Adipocyte (in vitro differentiated cells): ENCODE results near the gene RHOT1.
"Not testable (repeated sequence)": the region's sequence is repeated elsewhere in the genome, so short reads cannot be mapped to it uniquely, and the experiment has no call there.

ENCODE experiments used
- DNase-seq: peaks from one replicate; pipeline ENCODE4 v3.0.0-alpha.2; 2015; ENCODE audit warnings: low read depth
- H3K27me3 ChIP-seq: replicated peaks from 2 replicates; pipeline ENCODE4 v1.7.0; 2013; ENCODE audit warnings: mild to moderate bottlenecking, low read length, moderate library complexity; ENCODE audit not compliant: control insufficient read depth, insufficient read depth
- H3K36me3 ChIP-seq: 2 replicates; pipeline ENCODE4 v1.7.0; 2013; ENCODE audit warnings: low read length, mild to moderate bottlenecking, moderate library complexity; ENCODE audit not compliant: control insufficient read depth, insufficient read depth, severe bottlenecking
- H3K4me1 ChIP-seq: 2 replicates; pipeline ENCODE4 v1.7.0; 2013; ENCODE audit warnings: mild to moderate bottlenecking, low read length, moderate library complexity; ENCODE audit not compliant: control insufficient read depth, insufficient read depth
- H3K4me3 ChIP-seq: 2 replicates; pipeline ENCODE4 v1.7.0; 2013; ENCODE audit warnings: mild to moderate bottlenecking, low read length, moderate library complexity
- H3K9ac ChIP-seq: 2 replicates; pipeline ENCODE4 v1.7.0; 2013; ENCODE audit warnings: mild to moderate bottlenecking, low read length, moderate library complexity
- H3K9me3 ChIP-seq: 2 replicates; pipeline ENCODE4 v1.7.0; 2013; ENCODE audit warnings: mild to moderate bottlenecking, low read length, moderate library complexity; ENCODE audit not compliant: control insufficient read depth

The RHOT1 gene

GRCh38 chr17:32263515-32263914, 121.2 kb downstream of the RHOT1 start:
- peaks cover 12% of the 10 kb centered on the region for H3K4me1 ChIP-seq
- not testable (repeated sequence) for H3K36me3 ChIP-seq, H3K9ac ChIP-seq, H3K9me3 ChIP-seq, DNase-seq, H3K4me3 ChIP-seq
- peaks cover 58% of the 10 kb centered on the region for H3K27me3 ChIP-seq

GRCh38 chr17:32264140-32264799, 122.0 kb downstream of the RHOT1 start:
- no peaks in the 10 kb centered on the region for H3K36me3 ChIP-seq
- DNase-seq, result peak; percentile 31
- H3K9ac ChIP-seq, result no peak overlapping the region
- H3K4me1 ChIP-seq, result peaks cover 11% of the 10 kb centered on the region
- no peak overlapping the region for H3K4me3 ChIP-seq
- H3K27me3 ChIP-seq, result peaks cover 61% of the 10 kb centered on the region
- no peaks in the 10 kb centered on the region for H3K9me3 ChIP-seq

- Histone ChIP-seq H3K9me3 (no peaks in the 10 kb centered on the region), H3K36me3 (no peaks in the 10 kb centered on the region), H3K9ac (no peak overlapping the region), H3K27me3 (peaks cover 66% of the 10 kb centered on the region), H3K4me3 (no peak overlapping the region), H3K4me1 (peaks cover 6% of the 10 kb centered on the region)
- peak; percentile 8 for DNase-seq
Measured at GRCh38 chr17:32264823-32265191, 122.5 kb downstream of the RHOT1 start.

GRCh38 chr17:32265192-32265923, 123.1 kb downstream of the RHOT1 start, which contains the start of gene RHBDL3:
RHBDL3 (plus strand) TSS chr17:32265832; CDS start chr17:32266190, 358 bp downstream.
- H3K36me3 ChIP-seq, result no peaks in the 10 kb centered on the region
- no peaks in the 10 kb centered on the region for H3K9me3 ChIP-seq
- DNase-seq, result peak; percentile 67
- no peak within 1 kb of the TSS for H3K9ac ChIP-seq
- H3K4me1 ChIP-seq, result peaks cover 5% of the 10 kb centered on the region
- peaks cover 69% of the 10 kb centered on the region for H3K27me3 ChIP-seq
- peak within 1 kb of the TSS; percentile 72 for H3K4me3 ChIP-seq

GRCh38 chr17:32266051-32266388, 123.7 kb downstream of the RHOT1 start:
- Histone ChIP-seq H3K9ac (no peak overlapping the region), H3K9me3 (no peaks in the 10 kb centered on the region), H3K36me3 (no peaks in the 10 kb centered on the region), H3K27me3 (peaks cover 70% of the 10 kb centered on the region), H3K4me3 (peak overlapping the region; percentile 72), H3K4me1 (peaks cover 5% of the 10 kb centered on the region)
- DNase-seq, result no peak

GRCh38 chr17:32266389-32267301, 124.3 kb downstream of the RHOT1 start:
- Histone ChIP-seq H3K27me3 (peaks cover 65% of the 10 kb centered on the region), H3K4me1 (peaks cover 5% of the 10 kb centered on the region)
- peak; percentile 39 for DNase-seq

GRCh38 chr17:32267690-32268205, 125.4 kb downstream of the RHOT1 start:
- Histone ChIP-seq H3K36me3 (no peaks in the 10 kb centered on the region), H3K4me1 (peaks cover 5% of the 10 kb centered on the region), H3K27me3 (peaks cover 56% of the 10 kb centered on the region), H3K9me3 (no peaks in the 10 kb centered on the region), H3K9ac (no peak overlapping the region), H3K4me3 (no peak overlapping the region)
- DNase-seq, result peak; percentile 29

More at GRCh38 chr17:32266389-32267301, 124.3 kb downstream of the RHOT1 start:
- Histone ChIP-seq H3K9ac (no peak overlapping the region), H3K4me3 (peak overlapping the region; percentile 72), H3K9me3 (no peaks in the 10 kb centered on the region), H3K36me3 (no peaks in the 10 kb centered on the region)

GRCh38 chr17:32268734-32269288, 126.5 kb downstream of the RHOT1 start:
- H3K9me3 ChIP-seq, result no peaks in the 10 kb centered on the region
- no peak overlapping the region for H3K9ac ChIP-seq
- H3K4me3 ChIP-seq, result no peak overlapping the region
- no peaks in the 10 kb centered on the region for H3K36me3 ChIP-seq
- peaks cover 5% of the 10 kb centered on the region for H3K4me1 ChIP-seq
- DNase-seq, result no peak
- H3K27me3 ChIP-seq, result peaks cover 48% of the 10 kb centered on the region

GRCh38 chr17:32269377-32269776, 127.1 kb downstream of the RHOT1 start:
- Histone ChIP-seq H3K9ac (no peak overlapping the region), H3K36me3 (no peaks in the 10 kb centered on the region), H3K4me1 (peaks cover 5% of the 10 kb centered on the region), H3K9me3 (no peaks in the 10 kb centered on the region), H3K4me3 (no peak overlapping the region), H3K27me3 (peaks cover 42% of the 10 kb centered on the region)
- no peak for DNase-seq

- Histone ChIP-seq H3K9ac (no peak overlapping the region), H3K9me3 (no peaks in the 10 kb centered on the region), H3K4me3 (no peak overlapping the region), H3K36me3 (no peaks in the 10 kb centered on the region), H3K4me1 (peaks cover 20% of the 10 kb centered on the region), H3K27me3 (peaks cover 31% of the 10 kb centered on the region)
- no peak for DNase-seq
Measured at GRCh38 chr17:32271844-32272243, 129.5 kb downstream of the RHOT1 start.
